Epithelial cell of proximal tubule (primary cell): ENCODE results near the gene TTL. TPM values are rescaled to one million over a fixed set of nuclear protein-coding genes. Genes with fewer than 3 reads are reported as not detected.
"Not testable (repeated sequence)": the region's sequence is repeated elsewhere in the genome, so short reads cannot be mapped to it uniquely, and the experiment has no call there.

Source experiments
- DNase-seq: peaks from one replicate; pipeline ENCODE4 v3.0.0-alpha.2; 2011; ENCODE audit warnings: low read depth
- H3K4me3 ChIP-seq: 2 replicates; pipeline ENCODE4 v1.5.1; 2011; ENCODE audit warnings: low read depth, mild to moderate bottlenecking, low read length
- CTCF ChIP-seq: conservative IDR thresholded peaks from 2 replicates; pipeline ENCODE4 v1.5.1; 2012; ENCODE audit warnings: low read depth, mild to moderate bottlenecking, low read length
- total RNA-seq: library from RNA; depleted of rRNA; stranded (reverse); fragments of >200 nt; gene quantifications from 2 replicates; pipeline ENCODE4 v1.2.3, GENCODE V29; 2015

Gene TTL
- total RNA-seq, 1 donor from 2014 or later = 42.3 TPM

- no peak overlapping the region for H3K4me3 ChIP-seq
- TF ChIP-seq CTCF = no peak
- no peak for DNase-seq
Observed at GRCh38 chr2:112518807-112519206, 36.9 kb downstream of the TTL start.

- no peak for DNase-seq
- TF ChIP-seq CTCF = no peak
- no peak overlapping the region for H3K4me3 ChIP-seq
Observed at GRCh38 chr2:112519506-112519905, 37.5 kb downstream of the TTL start.

GRCh38 chr2:112520234-112520783 is 38.4 kb downstream of the TTL start:
- no peak for DNase-seq
- no peak overlapping the region for H3K4me3 ChIP-seq
- TF ChIP-seq CTCF = no peak

- DNase-seq = no peak
- H3K4me3 ChIP-seq = no peak overlapping the region
- TF ChIP-seq CTCF = no peak
Observed at GRCh38 chr2:112523291-112523777, 41.4 kb downstream of the TTL start.

GRCh38 chr2:112524276-112524675 is 42.3 kb downstream of the TTL start:
- H3K4me3 ChIP-seq = not testable (repeated sequence)

GRCh38 chr2:112528541-112528940 is 46.6 kb downstream of the TTL start:
- no peak for TF ChIP-seq CTCF
- no peak overlapping the region for H3K4me3 ChIP-seq
- no peak for DNase-seq

More at GRCh38 chr2:112524276-112524675, 42.3 kb downstream of the TTL start:
- not testable (repeated sequence) for DNase-seq

GRCh38 chr2:112529757-112530156 is 47.8 kb downstream of the TTL start:
- H3K4me3 ChIP-seq = no peak overlapping the region
- TF ChIP-seq CTCF = no peak
- no peak for DNase-seq
